NCI-H774 (cell line): Measurements from ENCODE around the gene PIP5K1B.
A peak's percentile ranks its signal among the peaks of the same experiment; 100 is the strongest.

Source experiments
- DNase-seq: peaks from one replicate; lab custom pipeline; 2025; lab: John Stamatoyannopoulos, UW

PIP5K1B gene

GRCh38 chr9:68852941-68853340 is 147.9 kb downstream of the PIP5K1B start:
- DNase-seq: no peak

- no peak for DNase-seq
Observed at GRCh38 chr9:68859347-68859746, 154.3 kb downstream of the PIP5K1B start.

GRCh38 chr9:68860419-68860818 is 155.4 kb downstream of the PIP5K1B start:
- no peak for DNase-seq

DNA sequence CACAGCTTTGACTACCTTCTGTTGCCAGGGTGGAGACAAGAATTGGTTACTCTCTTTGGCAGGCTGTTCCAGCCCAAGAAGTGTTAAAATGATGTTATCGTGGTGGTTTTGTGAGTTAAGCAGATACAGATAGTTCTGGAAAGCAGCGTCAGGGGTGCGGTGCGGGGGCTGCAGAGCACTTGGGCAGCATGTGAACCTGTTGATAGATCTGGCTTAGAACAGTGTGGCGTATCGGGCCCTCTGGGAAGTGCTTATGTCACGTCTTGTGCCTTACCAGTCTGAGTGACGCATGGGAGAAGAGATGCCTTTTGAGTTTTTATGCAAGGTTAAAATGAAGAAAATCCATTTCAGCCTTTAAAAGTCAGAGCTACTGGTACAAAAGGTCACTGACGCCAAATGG is 156.4 kb downstream of the PIP5K1B start:
- DNase-seq: no peak

DNA sequence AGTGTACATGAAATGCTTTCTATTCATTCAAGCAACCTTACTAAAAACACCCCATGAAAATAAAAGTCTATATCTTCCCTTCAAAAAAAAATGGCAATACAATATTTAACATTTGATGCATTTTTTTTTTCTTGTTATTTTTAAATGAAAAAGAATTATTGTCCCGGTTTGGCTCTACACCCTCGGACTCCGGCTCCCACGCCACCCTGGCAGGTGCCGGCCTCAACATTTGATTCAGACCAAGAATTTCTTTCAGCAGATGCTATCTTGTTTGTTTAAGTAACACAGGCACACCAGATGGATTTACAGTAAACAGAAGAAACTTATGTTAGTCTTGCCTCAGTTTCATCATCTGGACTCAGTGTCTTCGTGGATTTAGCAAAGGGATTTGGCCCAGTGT is 162.0 kb downstream of the PIP5K1B start:
- DNase-seq: no peak

- no peak for DNase-seq
Observed at GRCh38 chr9:68869022-68869421, 164.0 kb downstream of the PIP5K1B start.

GRCh38 chr9:68870086-68870485 is 165.0 kb downstream of the PIP5K1B start:
- DNase-seq: no peak

- no peak for DNase-seq
Observed at GRCh38 chr9:68871236-68871635, 166.2 kb downstream of the PIP5K1B start.

GRCh38 chr9:68872026-68872501 is 167.0 kb downstream of the PIP5K1B start:
- peak; percentile 47 for DNase-seq

DNA sequence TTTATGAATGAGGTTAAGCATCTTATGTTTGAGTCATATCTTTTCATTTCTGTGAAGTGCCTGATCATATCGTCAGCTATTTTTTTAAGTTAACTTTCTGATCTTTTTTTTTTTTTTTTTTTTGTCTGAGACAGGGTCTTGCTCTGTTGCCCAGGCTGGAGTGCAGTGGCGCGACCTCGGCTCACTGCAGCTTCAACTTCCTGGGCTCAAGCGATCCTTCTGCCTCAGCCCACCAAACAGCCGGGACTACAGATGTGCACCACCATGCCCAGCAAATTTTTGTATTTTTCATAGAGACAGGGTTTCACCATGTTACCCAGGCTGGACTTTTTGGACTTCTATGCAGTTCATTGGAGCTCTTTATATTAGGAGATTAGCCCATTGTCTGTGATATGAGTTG is 168.1 kb downstream of the PIP5K1B start:
- DNase-seq: no peak

DNA sequence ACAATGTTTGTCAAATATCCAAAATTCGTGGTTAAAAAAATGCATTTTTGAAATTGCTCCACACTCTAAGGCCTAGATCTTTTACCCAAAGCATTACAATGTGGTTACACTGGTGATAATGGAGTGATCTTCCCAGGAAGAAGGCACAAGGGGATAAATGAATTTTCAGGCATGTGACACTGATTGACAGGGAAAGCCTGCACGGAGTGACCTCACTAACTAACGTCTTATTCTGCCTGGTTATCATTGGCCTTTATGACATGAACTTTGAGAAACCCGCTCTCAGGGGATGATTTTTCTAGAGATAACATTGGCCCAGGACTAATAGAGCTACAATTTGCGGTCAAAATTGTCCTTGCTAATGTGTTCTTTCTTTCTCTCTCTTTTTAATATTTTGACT is 171.2 kb downstream of the PIP5K1B start:
- DNase-seq: no peak

DNA sequence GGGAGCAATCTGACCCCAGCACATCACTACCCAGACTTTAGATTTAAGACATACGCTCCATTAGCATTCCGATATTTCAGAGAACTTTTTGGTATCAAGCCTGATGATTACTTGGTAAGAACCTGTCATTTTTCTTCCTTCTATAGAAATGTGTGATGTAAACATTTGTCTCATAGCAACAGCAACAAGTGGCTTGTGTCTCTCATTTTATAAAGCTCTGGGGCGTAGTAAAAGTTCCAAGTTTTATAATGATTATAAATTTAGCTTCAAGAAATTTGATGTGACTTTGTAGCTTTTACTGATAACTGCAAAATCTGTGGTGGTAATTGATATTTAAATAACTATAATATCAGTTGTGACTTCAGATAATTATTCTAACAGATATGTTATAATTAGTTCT is 171.6 kb downstream of the PIP5K1B start:
- no peak for DNase-seq

- no peak for DNase-seq
Observed at GRCh38 chr9:68877219-68877618, 172.2 kb downstream of the PIP5K1B start.

DNA sequence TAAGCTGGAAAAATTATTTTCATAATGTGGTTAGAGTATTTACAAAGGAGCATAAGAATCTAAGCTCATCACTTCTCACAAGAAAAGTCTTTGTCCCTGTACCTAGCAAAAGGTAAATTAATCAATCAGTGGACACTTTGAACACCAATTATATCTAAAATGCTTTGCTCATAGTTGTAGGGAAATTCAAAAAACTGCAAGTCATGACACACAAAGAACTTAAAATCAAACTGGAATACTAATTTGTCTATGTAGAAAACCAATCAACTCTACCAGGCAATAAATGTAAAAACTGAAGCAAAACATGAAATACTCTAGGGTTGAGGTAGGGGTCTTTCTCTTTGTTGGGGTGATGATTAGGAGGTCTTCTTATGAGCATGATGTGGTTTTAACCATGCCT is 173.4 kb downstream of the PIP5K1B start:
- no peak for DNase-seq

- no peak for DNase-seq
Observed at GRCh38 chr9:68883224-68883623, 178.2 kb downstream of the PIP5K1B start.

DNA sequence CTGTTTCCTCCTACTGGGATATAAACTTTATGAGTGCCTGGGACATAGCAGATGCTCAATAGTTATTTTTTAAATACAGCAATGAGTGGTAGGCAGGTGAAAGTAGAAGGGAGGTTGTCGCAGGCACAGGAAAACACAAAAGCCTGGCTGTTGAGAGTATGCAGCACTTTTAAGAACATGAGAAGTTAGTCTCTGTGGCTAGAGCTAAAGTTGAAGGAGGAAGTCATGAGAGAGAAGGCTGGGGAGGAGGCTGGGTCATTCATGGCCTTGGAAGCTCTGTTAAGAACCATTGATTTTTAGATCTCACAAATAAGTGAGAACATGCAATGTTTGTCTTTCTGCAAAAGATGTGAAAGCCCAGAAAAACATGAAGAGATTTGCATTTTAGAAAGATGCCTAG is 182.2 kb downstream of the PIP5K1B start:
- DNase-seq: no peak

GRCh38 chr9:68894502-68894901 is 189.5 kb downstream of the PIP5K1B start:
- no peak for DNase-seq

DNA sequence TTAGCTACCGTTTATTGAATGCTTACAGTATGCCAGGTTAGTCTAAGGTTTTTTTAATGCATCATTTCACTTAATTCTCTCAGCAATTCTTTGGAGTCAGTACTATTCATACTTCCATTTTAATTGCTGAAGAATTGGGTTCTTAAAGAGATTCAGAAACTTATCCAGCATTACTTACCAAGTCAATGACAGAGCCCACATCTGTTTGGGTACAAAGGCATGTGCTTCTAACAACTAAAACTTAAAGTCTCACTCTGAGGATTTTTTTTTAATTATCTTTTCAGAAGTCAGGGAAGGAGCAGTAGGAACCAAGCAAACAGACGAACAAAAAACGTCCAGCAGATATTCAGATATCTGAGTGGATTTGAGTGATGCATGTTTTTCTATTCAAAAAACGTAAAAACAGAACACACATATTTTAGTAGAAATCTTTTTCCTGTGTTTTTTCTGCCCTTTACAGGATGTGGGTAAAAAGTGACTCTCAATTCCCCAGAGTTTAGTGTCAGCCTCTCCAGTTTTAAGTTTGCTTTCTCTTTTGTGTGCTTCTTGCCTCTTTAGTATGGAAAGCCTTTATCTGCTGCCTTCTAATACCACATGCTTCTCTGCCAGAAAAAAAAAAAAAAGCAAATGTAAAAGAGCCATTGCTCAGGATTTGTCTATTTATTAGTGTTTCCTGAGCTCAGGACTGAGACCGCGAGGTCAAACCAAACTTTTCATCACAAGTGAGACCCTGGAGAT is 190.9 kb downstream of the PIP5K1B start:
- no peak for DNase-seq

DNA sequence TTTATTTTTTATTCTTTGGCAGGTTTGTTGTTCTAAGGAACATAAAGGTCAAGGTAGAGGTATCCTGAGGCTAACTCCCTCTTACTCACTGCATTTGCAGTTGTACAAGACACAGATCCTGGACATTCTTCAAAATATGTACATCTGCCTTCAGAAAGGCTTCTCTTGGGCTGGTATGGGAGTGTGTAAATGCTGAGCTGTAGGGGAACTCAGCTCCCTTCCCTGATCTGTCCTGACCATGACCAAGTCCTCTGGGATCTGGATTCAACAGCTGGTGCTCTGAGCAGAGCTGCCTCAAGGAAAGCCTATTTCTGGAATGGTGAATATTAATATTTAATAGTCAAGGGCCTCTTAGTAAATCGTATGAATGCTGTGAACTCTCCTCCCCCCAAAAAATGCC is 191.4 kb downstream of the PIP5K1B start:
- DNase-seq: no peak

DNA sequence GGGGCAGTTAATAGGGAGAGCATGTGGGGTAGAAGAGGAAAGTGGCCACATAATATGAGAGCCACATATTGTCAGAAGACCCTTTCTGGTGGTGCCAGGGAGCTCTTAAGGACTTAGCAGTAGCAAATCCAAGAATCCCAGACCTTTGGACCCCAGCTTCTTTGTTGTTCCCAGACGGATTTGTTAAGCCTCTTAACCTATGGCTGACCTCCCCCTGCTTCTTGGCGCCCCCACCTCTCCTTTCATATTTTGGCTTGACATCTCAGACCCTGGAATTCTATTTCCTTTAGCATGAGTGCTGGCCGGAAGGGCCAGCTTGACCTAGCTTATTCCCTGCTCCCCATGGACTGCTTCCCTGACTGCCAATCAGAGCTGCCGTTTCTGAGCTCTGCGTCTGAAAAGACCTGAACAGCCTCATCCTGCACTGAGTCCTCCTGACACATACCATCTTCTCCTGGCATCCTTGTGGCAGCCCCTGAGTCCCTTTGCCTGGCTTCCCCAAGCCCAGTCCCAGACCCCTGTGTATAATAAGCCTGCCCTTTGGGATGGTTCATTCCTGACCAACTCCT is 192.6 kb downstream of the PIP5K1B start:
- DNase-seq: no peak

- DNase-seq: no peak
Observed at GRCh38 chr9:68898781-68899439, 193.9 kb downstream of the PIP5K1B start.

DNA sequence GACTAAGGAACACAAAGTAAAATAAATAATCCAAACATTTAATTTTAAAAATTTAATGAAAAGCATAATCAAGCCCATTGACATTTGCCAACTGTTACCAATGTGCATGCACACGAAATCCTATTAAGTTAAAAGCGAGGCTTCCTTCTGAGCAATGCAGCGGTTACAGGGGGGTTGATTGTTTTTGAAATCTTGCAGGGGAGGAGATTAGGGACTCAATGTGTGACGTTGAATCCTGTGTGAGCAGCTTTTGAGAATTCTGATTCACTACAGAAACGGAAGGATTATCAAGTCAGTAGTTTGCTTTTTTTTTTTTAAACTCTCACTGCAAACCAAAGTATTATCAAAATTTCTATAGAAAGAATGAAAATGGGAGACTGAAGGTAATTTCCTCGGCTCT is 199.4 kb downstream of the PIP5K1B start:
- no peak for DNase-seq

- no peak for DNase-seq
Observed at GRCh38 chr9:68905129-68905528, 200.1 kb downstream of the PIP5K1B start.
